ENCODE measurements around the gene GPR78. TPM values are rescaled to one million over a fixed set of nuclear protein-coding genes. Genes with fewer than 3 reads are reported as not detected.

Gene GPR78
- total RNA-seq, 1 experiment from 2014 or later: 3.4 TPM

DNA sequence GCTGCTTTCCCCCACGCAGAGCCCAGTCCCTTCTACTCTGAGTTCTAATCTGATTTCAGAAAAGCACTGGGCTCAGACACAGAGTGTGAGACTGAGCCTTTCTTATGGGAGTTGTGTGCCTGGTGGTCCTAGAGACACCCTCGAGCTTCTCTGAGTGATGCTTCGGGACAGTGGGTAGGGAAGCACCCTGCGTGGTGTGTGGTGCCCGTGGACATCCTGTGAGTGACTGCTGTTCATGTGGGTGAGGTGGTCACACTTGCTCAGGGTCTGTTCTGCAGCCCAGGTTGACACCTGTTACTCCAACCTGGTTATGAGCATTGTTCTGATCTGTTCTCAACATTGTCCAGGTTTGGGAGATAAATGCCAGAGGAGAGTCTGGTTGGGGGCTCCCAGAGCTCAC lies 6.1 kb downstream of the GPR78 start:
- DNase-seq: no peak

More for the DNA sequence above, 6.1 kb downstream of the GPR78 start:
- Histone ChIP-seq H3K4me1 (ENCODE audit: insufficient read depth, low read length) (no peaks in the 10 kb centered on the region), H3K9ac (ENCODE audit: extremely low read depth, insufficient read length, low read length) (no peak overlapping the region), H2BK15ac (ENCODE audit: low read depth, low read length) (no peak overlapping the region), H2AFZ (ENCODE audit: low read length) (no peak overlapping the region), H3K23ac (ENCODE audit: insufficient read length, low read depth, low read length) (no peak overlapping the region), H3K79me2 (ENCODE audit: insufficient read depth, low read length) (no peaks in the 10 kb centered on the region), H2AK5ac (ENCODE audit: insufficient read length, low read length) (no peak overlapping the region), H2BK12ac (ENCODE audit: insufficient read length, low read depth, low read length) (no peak overlapping the region), H3K23me2 (ENCODE audit: insufficient read length, low read depth, low read length, poor library complexity, severe bottlenecking) (no peaks in the 10 kb centered on the region), H3K79me1 (ENCODE audit: insufficient read depth, low read depth, low read length, poor library complexity, severe bottlenecking) (no peaks in the 10 kb centered on the region), H4K8ac (replicated peaks; ENCODE audit: insufficient read length, low read depth, low read length) (no peak overlapping the region), H4K91ac (ENCODE audit: insufficient read length, low read depth, low read length) (no peak overlapping the region), H3K56ac (ENCODE audit: insufficient read length, low read depth, low read length) (no peak overlapping the region), H3K14ac (ENCODE audit: insufficient read depth, low read length) (no peak overlapping the region), H3K9me3 (ENCODE audit: control insufficient read depth, low read depth, low read length) (no peaks in the 10 kb centered on the region), H2BK20ac (ENCODE audit: low read depth, low read length, poor library complexity, severe bottlenecking) (no peak overlapping the region), H3K4ac (ENCODE audit: low read depth, low read length) (no peak overlapping the region), H3K27me3 (ENCODE audit: insufficient read depth, low read length) (peaks cover 6% of the 10 kb centered on the region; the same call in 1 of the 2 replicates), H4K20me1 (ENCODE audit: control insufficient read depth, insufficient read depth, insufficient read length) (no peaks in the 10 kb centered on the region), H4K5ac (ENCODE audit: insufficient read length, low read depth, low read length) (no peak overlapping the region), H3K27ac (ENCODE audit: insufficient read length, low read depth, low read length) (no peak overlapping the region), H3K18ac (ENCODE audit: insufficient read length, low read depth, low read length) (no peak overlapping the region), H3K4me2 (ENCODE audit: insufficient read depth, insufficient read length, low read length) (no peak overlapping the region), H2BK120ac (ENCODE audit: low read depth, low read length, poor library complexity, severe bottlenecking) (no peak overlapping the region), H3T11ph (ENCODE audit: low read length) (no peak overlapping the region), H2BK5ac (ENCODE audit: insufficient read length, low read length) (no peak overlapping the region)
- Mint-ChIP-seq H3K36me3 (ENCODE audit: insufficient read depth in 1 of 3, low read depth in 3 of 3) (no peaks in the 10 kb centered on the region), H3K27ac (no peak overlapping the region; a peak in 2 of 7 replicates), H3K9me3 (no peaks in the 10 kb centered on the region), H3K27me3 (ENCODE audit: low read depth) (peaks cover 23% of the 10 kb centered on the region), H3K4me1 (peaks cover 35 to 39% of the 10 kb centered on the region in 2 experiments), H3K4me3 (no peak overlapping the region)
- TF ChIP-seq, protein P1, sequence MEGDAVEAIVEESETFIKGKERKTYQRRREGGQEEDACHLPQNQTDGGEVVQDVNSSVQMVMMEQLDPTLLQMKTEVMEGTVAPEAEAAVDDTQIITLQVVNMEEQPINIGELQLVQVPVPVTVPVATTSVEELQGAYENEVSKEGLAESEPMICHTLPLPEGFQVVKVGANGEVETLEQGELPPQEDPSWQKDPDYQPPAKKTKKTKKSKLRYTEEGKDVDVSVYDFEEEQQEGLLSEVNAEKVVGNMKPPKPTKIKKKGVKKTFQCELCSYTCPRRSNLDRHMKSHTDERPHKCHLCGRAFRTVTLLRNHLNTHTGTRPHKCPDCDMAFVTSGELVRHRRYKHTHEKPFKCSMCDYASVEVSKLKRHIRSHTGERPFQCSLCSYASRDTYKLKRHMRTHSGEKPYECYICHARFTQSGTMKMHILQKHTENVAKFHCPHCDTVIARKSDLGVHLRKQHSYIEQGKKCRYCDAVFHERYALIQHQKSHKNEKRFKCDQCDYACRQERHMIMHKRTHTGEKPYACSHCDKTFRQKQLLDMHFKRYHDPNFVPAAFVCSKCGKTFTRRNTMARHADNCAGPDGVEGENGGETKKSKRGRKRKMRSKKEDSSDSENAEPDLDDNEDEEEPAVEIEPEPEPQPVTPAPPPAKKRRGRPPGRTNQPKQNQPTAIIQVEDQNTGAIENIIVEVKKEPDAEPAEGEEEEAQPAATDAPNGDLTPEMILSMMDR (conservative IDR thresholded peaks at IDR 0.05): no peak
- WGBS (ENCODE audit: extremely low coverage, insufficient read length, low lambda C conversion rate): no CpG with 5 or more reads among the region's 5 CpGs
